ENCODE data around the gene DCUN1D4. TPM values are rescaled to one million over a fixed set of nuclear protein-coding genes. Genes with fewer than 3 reads are reported as not detected.
"Not testable (repeated sequence)": the region's sequence is repeated elsewhere in the genome, so short reads cannot be mapped to it uniquely, and the experiment has no call there.

DCUN1D4 gene
- polyA plus RNA-seq, 4 donors = 5.7 to 42.0 (median 10.0) TPM

GRCh38 chr4:51893402-51893801 lies 50.4 kb downstream of the DCUN1D4 start:
- not testable (repeated sequence) for H3K9me3 ChIP-seq (ENCODE audit: control insufficient read depth in 2 of 2, insufficient read depth in 1 of 2, low read depth in 1 of 2, low read length in 1 of 2); DNase-seq; H3K27ac ChIP-seq (ENCODE audit: low read depth in 1 of 3, low read length in 2 of 3); H3K4me3 ChIP-seq (ENCODE audit: low read depth in 1 of 3, low read length in 3 of 3); FAIRE-seq; H3K4me1 ChIP-seq (ENCODE audit: control insufficient read depth in 3 of 3, insufficient read depth in 2 of 3, low read depth in 1 of 3, low read length in 2 of 3); H3K27me3 ChIP-seq (ENCODE audit: control insufficient read depth in 3 of 3, insufficient read depth in 3 of 3, low read length in 3 of 3)
- peaks cover 2 to 21% (median 2%) of the 10 kb centered on the region in 3 donors for H3K36me3 ChIP-seq (ENCODE audit: control insufficient read depth in 3 of 3, insufficient read depth in 2 of 3, low read depth in 1 of 3, low read length in 3 of 3)
- WGBS, 3 donors = 95 to 96% (median 96%) methylated on average over 16 of the region's 16 CpGs

GRCh38 chr4:51894059-51894645 lies 51.2 kb downstream of the DCUN1D4 start:
- DNase-seq (no peak), FAIRE-seq (no peak)
- peaks cover 2 to 16% (median 2%) of the 10 kb centered on the region in 3 donors for H3K36me3 ChIP-seq (ENCODE audit: control insufficient read depth in 3 of 3, insufficient read depth in 2 of 3, low read depth in 1 of 3, low read length in 3 of 3)
- H3K9me3 ChIP-seq (ENCODE audit: control insufficient read depth in 2 of 2, insufficient read depth in 1 of 2, low read depth in 1 of 2, low read length in 1 of 2) = no peaks in the 10 kb centered on the region
- H3K4me1 ChIP-seq (ENCODE audit: control insufficient read depth in 3 of 3, insufficient read depth in 2 of 3, low read depth in 1 of 3, low read length in 2 of 3) = peaks cover 0 to 3% (median 0%) of the 10 kb centered on the region in 3 donors
- H3K4me3 ChIP-seq (ENCODE audit: low read depth in 1 of 3, low read length in 3 of 3) = no peak overlapping the region
- 81 to 91% (median 91%) methylated on average over 1 of the region's 1 CpG for WGBS, 3 donors
- no peak overlapping the region for H3K27ac ChIP-seq (ENCODE audit: low read depth in 1 of 3, low read length in 2 of 3)
- H3K27me3 ChIP-seq (ENCODE audit: control insufficient read depth in 3 of 3, insufficient read depth in 3 of 3, low read length in 3 of 3) = no peaks in the 10 kb centered on the region

- H3K36me3 ChIP-seq (ENCODE audit: control insufficient read depth in 3 of 3, insufficient read depth in 2 of 3, low read depth in 1 of 3, low read length in 3 of 3) = peaks cover 2 to 16% (median 4%) of the 10 kb centered on the region in 3 donors
- H3K27me3 ChIP-seq (ENCODE audit: control insufficient read depth in 3 of 3, insufficient read depth in 3 of 3, low read length in 3 of 3) = no peaks in the 10 kb centered on the region
- 39 to 59% (median 52%) methylated on average over 3 of the region's 3 CpGs for WGBS, 3 donors
- no peak overlapping the region for H3K4me3 ChIP-seq (ENCODE audit: low read depth in 1 of 3, low read length in 3 of 3)
- FAIRE-seq = no peak
- no peak for DNase-seq
- peaks cover 0 to 3% (median 0%) of the 10 kb centered on the region in 3 donors for H3K4me1 ChIP-seq (ENCODE audit: control insufficient read depth in 3 of 3, insufficient read depth in 2 of 3, low read depth in 1 of 3, low read length in 2 of 3)
- no peaks in the 10 kb centered on the region for H3K9me3 ChIP-seq (ENCODE audit: control insufficient read depth in 2 of 2, insufficient read depth in 1 of 2, low read depth in 1 of 2, low read length in 1 of 2)
- peak overlapping the region in 1 of 3 donors; percentile 39 for H3K27ac ChIP-seq (ENCODE audit: low read depth in 1 of 3, low read length in 2 of 3)
Measured at GRCh38 chr4:51895158-51895557, 52.2 kb downstream of the DCUN1D4 start.

GRCh38 chr4:51895816-51896408 lies 53.0 kb downstream of the DCUN1D4 start:
- no peak for FAIRE-seq
- Histone ChIP-seq H3K27me3 (ENCODE audit: control insufficient read depth in 3 of 3, insufficient read depth in 3 of 3, low read length in 3 of 3) (no peaks in the 10 kb centered on the region), H3K36me3 (ENCODE audit: control insufficient read depth in 3 of 3, insufficient read depth in 2 of 3, low read depth in 1 of 3, low read length in 3 of 3) (peaks cover 2 to 15% (median 4%) of the 10 kb centered on the region in 3 donors), H3K27ac (ENCODE audit: low read depth in 1 of 3, low read length in 2 of 3) (no peak overlapping the region), H3K4me3 (ENCODE audit: low read depth in 1 of 3, low read length in 3 of 3) (no peak overlapping the region), H3K9me3 (ENCODE audit: control insufficient read depth in 2 of 2, insufficient read depth in 1 of 2, low read depth in 1 of 2, low read length in 1 of 2) (no peaks in the 10 kb centered on the region), H3K4me1 (ENCODE audit: control insufficient read depth in 3 of 3, insufficient read depth in 2 of 3, low read depth in 1 of 3, low read length in 2 of 3) (peaks cover 0 to 3% (median 0%) of the 10 kb centered on the region in 3 donors)
- DNase-seq = peak; percentile 72 to 76
- 19 to 32% (median 29%) methylated on average over 2 of the region's 2 CpGs for WGBS, 3 donors

- 87 to 93% (median 93%) methylated on average over 5 of the region's 5 CpGs for whole genome bisulfite sequencing, 3 donors
- DNase-seq (no peak), FAIRE-seq (no peak)
- Histone ChIP-seq H3K27ac (ENCODE audit: low read depth in 1 of 3, low read length in 2 of 3) (no peak overlapping the region), H3K4me3 (ENCODE audit: low read depth in 1 of 3, low read length in 3 of 3) (no peak overlapping the region), H3K27me3 (ENCODE audit: control insufficient read depth in 3 of 3, insufficient read depth in 3 of 3, low read length in 3 of 3) (no peaks in the 10 kb centered on the region), H3K36me3 (ENCODE audit: control insufficient read depth in 3 of 3, insufficient read depth in 2 of 3, low read depth in 1 of 3, low read length in 3 of 3) (peaks cover 3 to 20% (median 4%) of the 10 kb centered on the region in 3 donors), H3K4me1 (ENCODE audit: control insufficient read depth in 3 of 3, insufficient read depth in 2 of 3, low read depth in 1 of 3, low read length in 2 of 3) (peaks cover 6 to 9% (median 6%) of the 10 kb centered on the region in 3 donors), H3K9me3 (ENCODE audit: control insufficient read depth in 2 of 2, insufficient read depth in 1 of 2, low read depth in 1 of 2, low read length in 1 of 2) (no peaks in the 10 kb centered on the region)
Measured at GRCh38 chr4:51901363-51901762, 58.4 kb downstream of the DCUN1D4 start.

GRCh38 chr4:51906167-51906958 lies 63.4 kb downstream of the DCUN1D4 start:
- no peaks in the 10 kb centered on the region for H3K9me3 ChIP-seq (ENCODE audit: control insufficient read depth in 2 of 2, insufficient read depth in 1 of 2, low read depth in 1 of 2, low read length in 1 of 2)
- peak overlapping the region in 2 of 3 donors; percentile 44 to 77 for H3K27ac ChIP-seq (ENCODE audit: low read depth in 1 of 3, low read length in 2 of 3)
- 30 to 45% (median 39%) methylated on average over 7 of the region's 7 CpGs for WGBS, 3 donors
- H3K27me3 ChIP-seq (ENCODE audit: control insufficient read depth in 3 of 3, insufficient read depth in 3 of 3, low read length in 3 of 3) = no peaks in the 10 kb centered on the region
- peaks cover 0 to 10% (median 1%) of the 10 kb centered on the region in 3 donors for H3K36me3 ChIP-seq (ENCODE audit: control insufficient read depth in 3 of 3, insufficient read depth in 2 of 3, low read depth in 1 of 3, low read length in 3 of 3)
- peak; percentile 25 to 42 for DNase-seq
- H3K4me3 ChIP-seq (ENCODE audit: low read depth in 1 of 3, low read length in 3 of 3) = no peak overlapping the region
- peaks cover 8 to 41% (median 18%) of the 10 kb centered on the region in 3 donors for H3K4me1 ChIP-seq (ENCODE audit: control insufficient read depth in 3 of 3, insufficient read depth in 2 of 3, low read depth in 1 of 3, low read length in 2 of 3)
- FAIRE-seq = no peak

GRCh38 chr4:51907006-51907669 lies 64.2 kb downstream of the DCUN1D4 start:
- no peaks in the 10 kb centered on the region for H3K9me3 ChIP-seq (ENCODE audit: control insufficient read depth in 2 of 2, insufficient read depth in 1 of 2, low read depth in 1 of 2, low read length in 1 of 2)
- peaks cover 8 to 41% (median 18%) of the 10 kb centered on the region in 3 donors for H3K4me1 ChIP-seq (ENCODE audit: control insufficient read depth in 3 of 3, insufficient read depth in 2 of 3, low read depth in 1 of 3, low read length in 2 of 3)
- H3K4me3 ChIP-seq (ENCODE audit: low read depth in 1 of 3, low read length in 3 of 3) = no peak overlapping the region
- WGBS, 3 donors = 33 to 49% (median 43%) methylated on average over 3 of the region's 3 CpGs
- DNase-seq = peak; percentile 13 to 19
- H3K27me3 ChIP-seq (ENCODE audit: control insufficient read depth in 3 of 3, insufficient read depth in 3 of 3, low read length in 3 of 3) = no peaks in the 10 kb centered on the region
- no peak for FAIRE-seq
- H3K36me3 ChIP-seq (ENCODE audit: control insufficient read depth in 3 of 3, insufficient read depth in 2 of 3, low read depth in 1 of 3, low read length in 3 of 3) = peaks cover 0 to 9% (median 0%) of the 10 kb centered on the region in 3 donors
- peak overlapping the region in 1 of 3 donors; percentile 86 for H3K27ac ChIP-seq (ENCODE audit: low read depth in 1 of 3, low read length in 2 of 3)

- H3K4me1 ChIP-seq (ENCODE audit: control insufficient read depth in 3 of 3, insufficient read depth in 2 of 3, low read depth in 1 of 3, low read length in 2 of 3) = peaks cover 8 to 41% (median 18%) of the 10 kb centered on the region in 3 donors
- FAIRE-seq = no peak
- no peaks in the 10 kb centered on the region for H3K9me3 ChIP-seq (ENCODE audit: control insufficient read depth in 2 of 2, insufficient read depth in 1 of 2, low read depth in 1 of 2, low read length in 1 of 2)
- peak overlapping the region; percentile 82 to 93 (median 86) for H3K27ac ChIP-seq (ENCODE audit: low read depth in 1 of 3, low read length in 2 of 3)
- no peak overlapping the region for H3K4me3 ChIP-seq (ENCODE audit: low read depth in 1 of 3, low read length in 3 of 3)
- no peaks in the 10 kb centered on the region for H3K27me3 ChIP-seq (ENCODE audit: control insufficient read depth in 3 of 3, insufficient read depth in 3 of 3, low read length in 3 of 3)
- WGBS, 3 donors = 20 to 59% (median 39%) methylated on average over 7 of the region's 7 CpGs
- peak; percentile 95 to 98 for DNase-seq
- H3K36me3 ChIP-seq (ENCODE audit: control insufficient read depth in 3 of 3, insufficient read depth in 2 of 3, low read depth in 1 of 3, low read length in 3 of 3) = peaks cover 2 to 9% (median 5%) of the 10 kb centered on the region in 3 donors
Measured at GRCh38 chr4:51909236-51909703, 66.3 kb downstream of the DCUN1D4 start.
